HG03342 (cell line): ENCODE measurements around the gene OSBPL9.
A peak's percentile ranks its signal among the peaks of the same experiment; 100 is the strongest.

Experiments used
- ATAC-seq: cut with Tn5 transposase; IDR thresholded peaks from one replicate; pipeline ENCODE4 v1.9.1; 2021; ENCODE audit warnings: mild to moderate bottlenecking, moderate library complexity; ENCODE audit not compliant: unreplicated experiment

OSBPL9 gene, protein sequence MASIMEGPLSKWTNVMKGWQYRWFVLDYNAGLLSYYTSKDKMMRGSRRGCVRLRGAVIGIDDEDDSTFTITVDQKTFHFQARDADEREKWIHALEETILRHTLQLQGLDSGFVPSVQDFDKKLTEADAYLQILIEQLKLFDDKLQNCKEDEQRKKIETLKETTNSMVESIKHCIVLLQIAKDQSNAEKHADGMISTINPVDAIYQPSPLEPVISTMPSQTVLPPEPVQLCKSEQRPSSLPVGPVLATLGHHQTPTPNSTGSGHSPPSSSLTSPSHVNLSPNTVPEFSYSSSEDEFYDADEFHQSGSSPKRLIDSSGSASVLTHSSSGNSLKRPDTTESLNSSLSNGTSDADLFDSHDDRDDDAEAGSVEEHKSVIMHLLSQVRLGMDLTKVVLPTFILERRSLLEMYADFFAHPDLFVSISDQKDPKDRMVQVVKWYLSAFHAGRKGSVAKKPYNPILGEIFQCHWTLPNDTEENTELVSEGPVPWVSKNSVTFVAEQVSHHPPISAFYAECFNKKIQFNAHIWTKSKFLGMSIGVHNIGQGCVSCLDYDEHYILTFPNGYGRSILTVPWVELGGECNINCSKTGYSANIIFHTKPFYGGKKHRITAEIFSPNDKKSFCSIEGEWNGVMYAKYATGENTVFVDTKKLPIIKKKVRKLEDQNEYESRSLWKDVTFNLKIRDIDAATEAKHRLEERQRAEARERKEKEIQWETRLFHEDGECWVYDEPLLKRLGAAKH

DNA sequence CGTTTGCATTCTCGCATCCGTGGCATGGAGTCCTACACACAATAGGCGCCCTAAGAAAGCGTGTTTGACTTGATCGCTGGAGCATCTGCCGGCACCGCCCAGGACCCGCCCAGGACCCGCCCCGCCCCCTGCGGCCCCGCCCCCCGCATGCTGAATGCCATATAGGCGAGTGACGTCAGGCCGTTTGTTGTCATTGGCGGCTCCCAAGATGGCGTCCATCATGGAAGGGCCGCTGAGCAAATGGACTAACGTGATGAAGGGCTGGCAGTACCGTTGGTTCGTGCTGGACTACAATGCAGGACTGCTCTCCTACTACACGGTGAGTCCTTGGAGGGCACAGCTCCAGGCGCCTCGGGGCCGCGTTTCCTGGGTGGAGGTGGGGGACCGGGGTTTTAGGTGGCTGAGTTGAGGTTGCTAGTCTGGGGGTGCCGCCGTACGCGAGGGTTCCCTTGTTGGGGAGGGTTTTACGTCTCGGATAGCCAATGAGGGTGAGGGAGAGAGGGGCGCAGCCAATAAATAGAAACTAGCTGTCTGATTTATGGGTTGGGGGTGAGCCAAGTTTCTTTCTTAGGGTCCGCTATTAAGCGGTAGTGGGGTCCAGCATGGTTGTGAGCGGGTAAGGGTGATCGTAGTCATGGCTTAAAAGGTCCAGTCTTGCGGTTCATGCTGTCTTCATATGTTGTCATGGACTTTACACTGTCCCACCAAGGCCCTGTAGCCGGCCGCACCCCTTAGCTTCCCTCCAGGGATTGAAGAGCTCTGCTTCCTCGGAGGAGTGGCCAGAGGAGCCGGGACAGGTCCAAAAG lies at the start of gene OSBPL9:
OSBPL9 (plus strand) TSS at position 190 of the 806 bp plus-strand sequence; CDS start at position 209, 19 bp downstream.
- ATAC-seq = peak; percentile 93

DNA sequence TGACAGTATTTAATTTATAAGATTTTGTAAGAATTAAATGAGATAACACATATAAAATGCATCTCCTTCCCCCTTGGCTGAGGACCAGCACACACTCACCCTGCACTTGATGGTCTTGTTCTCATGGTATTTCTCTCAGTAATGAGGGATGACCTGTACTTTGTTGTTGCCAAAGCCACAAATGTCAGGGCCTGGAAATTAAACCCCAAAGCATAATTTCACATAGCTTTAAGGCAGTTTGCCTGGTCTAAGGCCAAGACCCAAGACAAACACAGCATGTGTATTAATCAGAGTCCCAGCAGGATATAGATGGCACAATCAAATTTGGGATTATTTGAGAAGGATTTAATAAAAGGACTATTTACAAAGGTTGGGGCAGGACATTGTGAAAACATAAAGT lies 49.2 kb upstream of the OSBPL9 start:
- ATAC-seq = no peak

DNA sequence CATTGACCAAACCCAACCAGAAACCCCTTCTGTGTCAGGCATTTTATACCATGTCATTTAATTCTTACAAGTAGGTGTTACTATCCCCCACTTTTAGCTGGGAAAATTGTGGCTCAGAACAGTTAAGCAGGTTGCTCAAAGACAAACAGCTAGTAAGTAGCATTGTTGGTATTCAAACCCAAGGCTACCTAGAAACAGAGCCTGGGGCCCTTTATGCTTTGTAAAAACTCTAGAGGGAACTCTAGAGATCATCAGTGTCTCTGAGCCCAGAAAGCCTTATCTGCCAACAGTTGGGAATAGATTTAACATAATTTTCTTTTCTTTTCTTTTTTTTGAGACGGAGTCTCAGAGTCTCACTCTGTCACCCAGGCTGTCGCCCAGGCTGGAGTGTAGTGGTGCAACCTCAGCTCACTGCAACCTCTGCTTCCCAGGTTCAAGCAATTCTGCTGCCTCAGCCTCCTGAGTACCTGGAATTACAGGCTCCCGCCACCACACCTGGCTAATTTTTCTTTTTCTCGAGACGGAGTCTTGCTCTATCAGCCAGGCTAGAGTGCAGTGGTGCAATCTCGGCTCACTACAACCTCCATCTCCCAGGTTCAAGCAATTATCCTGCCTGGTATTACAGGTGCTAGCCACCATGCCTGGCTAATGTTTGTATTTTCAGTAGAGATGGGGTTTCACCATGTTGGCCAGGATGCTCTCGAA lies 48.5 kb upstream of the OSBPL9 start:
- ATAC-seq = no peak

DNA sequence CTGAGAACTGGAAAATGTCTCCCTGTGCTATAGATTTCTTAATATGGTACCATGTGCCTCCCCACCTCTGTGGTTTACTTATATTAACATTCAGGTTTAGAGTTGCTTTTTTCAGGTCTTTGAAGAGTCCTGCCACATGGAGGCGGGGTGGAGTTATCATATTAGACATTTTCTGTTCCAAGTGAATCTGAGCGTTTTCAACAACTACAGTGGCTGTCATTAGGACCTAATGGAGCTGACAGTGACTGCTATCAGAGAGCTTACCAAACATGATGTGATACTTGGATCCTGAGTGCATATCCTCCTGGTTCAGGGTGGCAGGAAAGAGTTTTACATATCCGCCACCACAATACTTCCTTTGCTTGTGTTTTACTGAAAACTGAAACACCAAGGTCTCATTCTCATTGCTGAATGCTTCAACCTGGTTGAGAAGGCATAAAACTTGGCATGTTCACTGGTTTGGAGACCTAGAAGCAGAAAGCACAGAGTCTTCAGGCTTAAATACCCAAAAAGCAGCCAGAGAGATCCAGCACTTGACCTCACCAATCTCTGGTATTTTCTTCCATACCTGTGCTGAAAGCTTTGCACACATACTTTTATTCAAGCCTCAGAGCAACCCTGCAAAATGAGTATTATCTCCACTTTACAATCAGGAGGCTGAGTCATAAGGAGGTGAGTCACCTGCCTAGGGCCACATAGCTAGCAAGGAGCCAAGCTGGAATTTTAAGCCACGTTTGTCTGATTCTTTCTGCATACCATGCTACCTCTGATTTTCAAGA lies 47.4 kb upstream of the OSBPL9 start:
- ATAC-seq = peak; percentile 89

DNA sequence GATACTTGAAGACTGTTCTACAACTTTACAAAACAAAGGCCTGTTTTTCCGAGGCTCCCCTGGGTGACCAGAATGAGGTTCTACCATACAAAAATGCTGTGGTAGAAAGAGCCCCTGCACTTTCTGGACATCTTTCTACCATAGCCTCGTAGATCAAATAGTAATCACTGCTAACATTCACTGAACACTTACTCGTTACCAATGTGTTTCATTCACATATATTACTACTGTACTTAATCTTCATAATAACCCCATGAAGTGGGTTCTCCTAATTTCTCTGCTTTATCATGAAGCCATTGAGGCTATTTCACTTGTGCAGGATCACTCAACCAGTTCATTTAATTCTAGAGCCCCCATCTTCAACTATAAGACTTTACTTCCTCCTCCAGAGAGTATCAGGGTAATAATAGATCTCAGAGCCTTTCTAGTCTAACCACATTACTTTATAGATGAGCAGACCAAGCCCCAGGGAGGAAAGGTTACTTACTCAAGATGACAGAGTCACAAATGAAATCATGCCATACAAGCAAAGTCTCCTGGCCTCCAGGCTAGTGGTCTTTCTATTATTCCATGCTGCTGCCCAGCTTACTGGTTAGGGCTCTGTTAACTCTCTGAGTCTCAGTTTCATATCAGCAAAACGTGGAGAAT lies 46.7 kb upstream of the OSBPL9 start:
- no peak for ATAC-seq

DNA sequence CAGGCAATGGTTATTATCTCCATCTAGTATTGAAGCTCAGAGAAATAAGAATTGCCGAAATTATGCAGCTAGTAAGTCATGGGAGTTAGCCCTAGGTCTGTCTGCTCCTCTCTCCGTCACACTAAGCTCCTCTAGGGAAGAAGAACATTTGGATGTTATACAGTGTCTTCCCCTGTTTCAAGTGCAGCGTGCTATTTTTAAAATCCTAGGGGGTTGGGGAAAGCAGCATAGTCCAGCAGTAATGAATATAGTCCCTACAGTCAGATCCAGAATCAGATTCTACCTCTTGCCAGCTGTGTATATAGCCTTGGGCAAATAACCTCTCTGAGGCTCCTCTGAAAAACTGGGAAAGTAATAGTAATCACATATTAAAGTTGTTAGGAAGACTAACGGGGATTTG lies 44.5 kb upstream of the OSBPL9 start:
- no peak for ATAC-seq

DNA sequence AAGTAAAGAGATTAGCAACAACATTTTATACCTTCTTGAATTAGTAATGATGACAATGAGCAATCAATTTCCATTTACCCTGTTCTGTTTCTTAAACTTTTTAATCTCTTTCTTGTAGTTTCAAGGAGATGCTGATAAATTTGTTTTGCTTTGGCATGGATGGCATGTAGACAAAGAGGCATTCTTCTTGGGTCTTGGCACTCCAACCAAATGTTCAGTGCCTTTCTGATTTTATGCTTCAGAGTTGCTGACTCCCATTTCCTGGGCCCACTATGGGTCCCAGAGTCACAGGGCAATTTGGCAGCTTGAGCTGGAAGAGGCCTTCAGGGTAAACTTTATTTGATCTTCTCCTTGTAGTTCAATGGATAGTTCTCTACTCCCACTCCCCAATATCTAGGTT lies 42.1 kb upstream of the OSBPL9 start:
- ATAC-seq = no peak

DNA sequence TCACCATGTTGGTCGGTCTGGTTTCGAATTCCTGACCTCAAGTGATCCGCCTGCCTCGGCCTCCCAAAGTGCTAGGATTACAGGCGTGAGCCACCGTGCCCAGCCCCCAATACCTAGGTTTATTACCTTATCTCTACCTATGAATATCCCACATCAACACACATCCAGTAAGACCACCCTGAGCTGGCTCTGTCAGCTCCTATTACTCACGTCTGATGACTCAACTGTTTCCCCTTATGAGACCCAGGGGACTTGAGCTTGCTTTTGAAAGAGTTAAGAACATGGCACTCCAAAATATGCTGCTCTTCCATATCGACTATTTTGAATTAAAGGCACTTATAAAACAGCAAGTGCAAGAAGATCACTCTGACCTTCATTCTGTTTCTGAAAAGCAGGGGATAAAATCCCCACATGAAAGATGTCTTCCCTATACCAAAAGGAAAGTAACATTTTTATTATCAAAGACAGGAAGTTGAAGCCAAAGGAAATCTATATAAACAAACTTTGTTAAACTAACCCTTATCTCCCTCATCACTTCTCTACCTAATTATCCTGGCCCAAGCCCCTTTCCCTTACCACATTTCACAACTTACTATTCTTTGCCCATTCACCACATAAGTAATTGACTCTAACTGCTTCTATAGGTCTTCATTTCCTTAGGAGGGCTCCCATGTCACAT lies 41.3 kb upstream of the OSBPL9 start:
- ATAC-seq = no peak

DNA sequence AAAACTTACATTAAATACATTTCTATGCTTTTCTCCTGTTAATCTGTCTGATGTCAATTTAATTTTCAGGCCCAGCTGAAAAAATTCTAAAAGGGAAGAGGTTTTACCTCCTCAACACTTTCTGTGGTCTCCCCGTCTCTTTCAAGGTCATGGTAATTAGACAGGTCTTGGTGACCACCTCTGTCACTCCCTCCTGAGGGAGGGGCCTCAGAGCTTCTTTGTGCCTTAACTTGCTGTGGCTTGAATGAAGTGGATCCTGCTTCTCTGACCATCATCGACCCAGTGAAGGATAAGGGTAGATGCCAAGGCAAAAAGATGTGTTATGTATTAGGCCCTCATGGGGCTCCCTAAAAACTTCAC lies 40.8 kb upstream of the OSBPL9 start:
- no peak for ATAC-seq

DNA sequence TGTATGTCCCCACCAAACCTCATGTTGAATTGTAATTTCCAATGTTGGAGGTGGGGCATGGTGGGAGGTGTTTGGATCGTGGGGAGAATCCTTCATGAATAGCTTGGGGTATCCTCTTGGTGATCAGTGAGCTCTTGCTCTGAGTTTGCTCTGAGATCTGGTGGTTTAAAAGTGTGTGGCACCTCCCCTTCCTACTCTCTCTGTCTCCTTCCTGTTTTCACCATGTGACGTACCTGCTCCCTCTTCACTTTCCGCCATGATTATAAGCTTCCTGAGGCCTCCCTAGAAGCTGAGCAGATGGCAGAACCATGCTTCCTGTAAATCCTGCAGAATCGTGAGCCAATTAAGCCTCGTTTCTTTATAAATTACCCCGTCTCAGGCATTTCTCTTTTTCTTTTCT lies 40.0 kb upstream of the OSBPL9 start:
- no peak for ATAC-seq

DNA sequence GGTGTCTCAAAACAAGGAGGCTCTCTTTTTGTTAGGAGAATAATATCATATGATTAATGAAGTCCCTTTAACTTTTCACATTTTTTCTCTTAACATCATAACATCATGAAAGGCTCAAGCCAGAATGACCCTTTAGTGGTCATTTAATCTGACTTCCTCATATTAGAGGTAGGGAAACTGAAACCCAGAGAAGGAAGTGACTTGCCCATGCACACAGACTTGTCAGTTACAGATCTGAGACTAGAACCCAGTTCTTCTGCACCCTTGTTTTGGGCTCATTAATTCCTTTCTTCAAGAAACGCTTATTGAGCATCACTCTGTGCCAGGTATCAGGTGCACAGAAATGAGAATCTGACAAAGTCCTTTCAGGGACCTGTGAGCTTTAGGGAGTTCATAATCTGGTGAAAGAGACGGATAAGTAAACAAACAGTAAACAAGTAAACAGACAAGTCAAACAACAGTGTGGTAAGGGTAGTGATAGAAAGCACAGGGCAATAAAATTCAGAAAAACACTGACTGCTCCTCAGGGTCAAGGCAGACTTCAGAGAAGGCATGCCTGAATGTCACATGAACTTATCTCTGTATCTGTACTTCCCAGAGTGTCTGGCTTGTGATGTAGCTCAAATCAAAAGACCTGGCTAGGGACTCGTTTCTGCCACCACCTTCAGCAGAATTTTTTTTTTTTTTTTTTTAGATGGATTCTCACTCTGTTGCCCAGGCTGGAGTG lies 38.3 kb upstream of the OSBPL9 start:
- peak; percentile 84 for ATAC-seq

DNA sequence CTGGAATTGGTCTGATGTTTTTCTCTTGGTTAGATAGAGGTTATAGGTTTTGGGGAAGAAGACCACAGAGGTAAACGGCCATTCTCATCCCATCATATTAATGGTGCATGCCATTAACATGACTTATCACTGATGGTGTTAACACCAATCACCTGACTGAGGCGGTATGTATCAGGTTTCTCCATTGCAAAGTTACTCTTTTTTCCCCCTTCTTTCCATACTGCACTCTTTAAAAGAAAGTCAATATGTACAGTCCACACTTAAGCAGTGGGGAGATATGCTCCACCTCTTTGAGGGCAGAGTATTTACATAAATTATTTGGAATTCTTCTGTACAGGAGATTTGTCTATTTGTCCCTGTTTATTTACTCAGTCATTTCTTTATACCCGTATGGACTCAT lies 35.7 kb upstream of the OSBPL9 start:
- ATAC-seq = no peak

DNA sequence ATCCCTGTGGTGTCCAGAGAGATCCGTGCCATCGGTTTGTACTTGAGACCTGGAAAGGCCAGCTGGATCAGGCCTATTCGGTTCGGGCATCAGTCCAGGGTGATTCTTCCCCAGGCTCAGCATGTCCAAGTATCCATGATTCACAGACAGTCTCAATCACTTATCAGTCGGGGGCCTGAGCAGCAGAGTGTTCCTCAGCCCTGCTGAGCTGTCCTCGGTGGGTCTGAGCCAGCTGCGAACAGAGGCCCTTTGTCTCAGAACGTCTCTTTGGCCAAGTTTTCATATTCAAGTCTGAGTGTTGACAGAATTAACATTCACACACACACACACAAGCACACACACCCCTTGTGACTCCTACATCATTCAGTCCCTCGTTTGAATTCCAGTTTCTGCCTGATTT lies 33.4 kb upstream of the OSBPL9 start:
- no peak for ATAC-seq

DNA sequence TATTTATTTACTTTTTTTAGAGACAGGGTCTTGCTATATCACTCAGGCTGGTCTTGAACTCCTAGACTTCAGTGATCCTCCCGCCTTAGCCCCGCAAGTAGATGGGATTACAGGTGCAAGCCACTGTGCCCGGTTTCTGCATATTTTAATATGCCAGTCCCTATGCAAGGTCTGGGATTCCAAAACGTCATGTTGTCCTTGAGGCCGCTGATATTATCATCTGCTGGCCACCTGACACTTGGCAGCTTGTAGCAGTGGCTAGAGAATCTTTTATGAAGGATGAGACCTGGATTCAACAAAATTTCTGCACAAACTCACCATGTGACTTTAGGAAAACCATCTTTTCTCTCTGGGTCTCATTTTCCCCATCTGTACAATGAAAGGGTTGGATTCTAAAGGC lies 32.9 kb upstream of the OSBPL9 start:
- no peak for ATAC-seq

DNA sequence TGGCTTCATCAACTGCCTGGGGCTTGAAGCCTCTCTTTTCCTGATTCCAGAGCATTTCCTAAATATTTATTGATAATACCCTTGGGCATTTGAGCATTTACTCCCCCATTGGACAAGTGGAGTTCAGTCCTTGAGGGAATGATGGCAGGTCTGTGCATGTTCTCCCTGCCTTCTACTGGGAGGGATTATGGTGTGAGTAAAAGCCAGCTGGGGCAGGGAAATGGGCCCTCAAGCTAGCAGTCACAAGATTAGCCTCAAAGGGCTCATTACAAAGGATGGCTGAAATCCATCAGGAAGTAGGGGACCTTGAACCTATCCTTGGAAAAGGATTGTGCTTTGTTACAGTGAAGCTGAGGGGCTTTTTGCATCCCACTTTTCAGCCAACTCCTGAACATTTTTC lies 24.2 kb upstream of the OSBPL9 start:
- ATAC-seq = no peak

DNA sequence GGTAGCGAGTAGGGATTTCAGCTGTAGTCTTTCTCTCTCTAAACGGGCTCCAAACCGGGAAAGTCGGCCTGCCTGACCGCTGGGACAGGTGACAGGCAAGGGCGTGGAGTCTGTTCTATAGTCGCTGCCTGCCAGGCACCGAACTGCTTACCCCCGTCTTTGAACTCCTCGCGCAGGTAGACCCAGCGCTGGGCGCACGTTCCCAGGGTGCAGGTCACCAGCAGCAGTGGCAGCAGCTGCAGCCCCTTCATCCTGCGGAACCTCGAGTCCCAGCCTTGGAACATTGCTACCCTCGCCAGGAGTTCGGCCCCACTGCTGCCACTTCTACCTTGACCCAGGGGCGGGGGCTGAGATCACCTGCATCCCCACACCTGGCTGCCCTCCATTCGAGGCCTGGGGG lies 22.2 kb upstream of the OSBPL9 start:
- no peak for ATAC-seq

DNA sequence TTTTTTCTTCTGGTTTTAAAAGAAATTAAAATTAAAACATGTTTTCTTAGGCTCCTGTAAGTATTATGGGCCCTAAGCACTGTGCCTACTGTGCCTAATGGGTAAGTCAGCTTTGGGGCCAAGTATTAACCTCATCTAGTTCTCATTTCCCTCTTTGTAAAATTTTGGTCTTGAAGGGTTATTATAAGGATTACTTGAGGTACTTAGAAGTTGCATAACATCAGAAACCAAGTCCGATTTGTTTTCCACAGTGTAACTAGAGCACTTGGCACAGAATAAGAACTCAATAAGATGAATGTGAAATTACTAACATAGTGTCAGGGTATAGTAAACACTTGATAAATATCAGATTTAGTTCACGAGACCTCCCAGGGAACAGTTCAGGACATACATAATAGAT lies 16.4 kb upstream of the OSBPL9 start:
- no peak for ATAC-seq

DNA sequence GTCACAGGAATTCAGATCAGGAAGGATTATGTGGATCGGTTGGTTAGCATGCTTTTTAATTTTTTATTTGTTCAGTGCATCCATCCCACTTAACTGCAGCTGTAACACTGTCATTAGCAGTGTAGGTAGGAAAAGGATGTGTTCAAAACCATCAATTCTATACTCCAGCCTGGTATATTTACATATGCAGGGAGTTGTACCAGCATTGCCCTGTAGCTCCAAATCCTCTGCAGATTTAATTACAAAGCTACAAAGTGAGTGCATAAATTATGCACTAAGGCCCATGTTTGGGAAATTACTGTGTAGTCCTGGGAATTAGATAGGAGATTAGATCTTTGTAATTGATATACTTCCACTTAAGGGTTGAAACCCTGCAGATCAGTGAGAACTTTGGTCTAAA lies 15.9 kb upstream of the OSBPL9 start:
- ATAC-seq = no peak
